GM19372 (cell line): Measurements from ENCODE around the gene LTF.

Source experiments
- ATAC-seq: cut with Tn5 transposase; IDR thresholded peaks from one replicate; pipeline ENCODE4 v1.9.1; 2021; ENCODE audit warnings: mild to moderate bottlenecking, low read depth, moderate library complexity; ENCODE audit not compliant: unreplicated experiment

Gene LTF

DNA sequence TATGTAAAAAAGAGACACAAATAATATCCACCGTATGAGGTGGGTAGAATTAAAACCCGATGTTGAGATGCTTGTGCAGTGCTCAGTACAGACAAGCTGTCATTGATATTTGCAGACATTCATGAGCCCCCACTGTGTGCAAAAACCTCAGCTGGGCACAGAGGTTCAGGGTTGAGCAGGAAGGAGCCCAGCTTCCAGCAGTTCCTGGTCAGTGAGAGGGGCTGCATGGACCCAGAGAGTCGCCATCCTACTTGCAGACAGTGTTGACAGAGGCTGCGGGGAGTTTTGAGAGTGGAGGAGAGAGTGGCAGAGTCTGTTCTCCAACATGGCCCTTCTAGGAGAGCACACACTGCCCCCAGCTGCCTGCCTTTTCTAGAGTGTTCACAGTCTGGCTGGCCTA is 6.1 kb upstream of the LTF start:
- ATAC-seq = no peak

DNA sequence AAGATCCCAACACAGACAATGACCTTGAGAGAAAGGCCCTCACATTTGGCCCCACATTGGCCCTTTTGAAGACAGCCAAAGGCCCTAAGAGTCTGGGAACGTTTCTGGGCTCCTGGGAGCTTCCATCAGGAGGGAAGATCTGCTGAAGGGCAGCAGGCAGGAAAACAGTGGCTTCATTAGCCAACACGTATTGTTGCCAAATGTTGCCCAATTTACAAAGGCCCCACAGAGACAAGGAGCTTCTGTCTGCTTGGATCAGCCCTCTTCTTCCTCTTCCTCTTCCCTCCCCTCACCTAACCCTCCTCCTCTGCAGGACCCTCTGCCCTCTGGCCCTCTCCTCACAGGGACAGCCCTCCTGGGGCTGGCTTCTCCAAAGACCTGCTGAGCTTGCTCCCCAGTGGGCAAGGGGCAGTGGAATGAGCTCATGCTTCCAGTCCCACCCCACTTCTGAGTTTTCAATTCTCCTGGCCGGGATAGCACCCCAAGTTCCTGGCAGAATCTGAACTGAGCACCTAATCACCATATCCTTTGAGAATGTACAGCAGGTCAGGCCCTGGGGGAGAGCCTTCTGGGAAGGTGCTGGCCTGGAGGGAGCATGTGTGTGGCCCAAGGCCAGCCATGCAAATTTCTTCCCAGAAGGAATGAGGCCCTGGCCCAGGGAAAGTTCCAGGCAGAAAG is 5.1 kb upstream of the LTF start:
- ATAC-seq = no peak

DNA sequence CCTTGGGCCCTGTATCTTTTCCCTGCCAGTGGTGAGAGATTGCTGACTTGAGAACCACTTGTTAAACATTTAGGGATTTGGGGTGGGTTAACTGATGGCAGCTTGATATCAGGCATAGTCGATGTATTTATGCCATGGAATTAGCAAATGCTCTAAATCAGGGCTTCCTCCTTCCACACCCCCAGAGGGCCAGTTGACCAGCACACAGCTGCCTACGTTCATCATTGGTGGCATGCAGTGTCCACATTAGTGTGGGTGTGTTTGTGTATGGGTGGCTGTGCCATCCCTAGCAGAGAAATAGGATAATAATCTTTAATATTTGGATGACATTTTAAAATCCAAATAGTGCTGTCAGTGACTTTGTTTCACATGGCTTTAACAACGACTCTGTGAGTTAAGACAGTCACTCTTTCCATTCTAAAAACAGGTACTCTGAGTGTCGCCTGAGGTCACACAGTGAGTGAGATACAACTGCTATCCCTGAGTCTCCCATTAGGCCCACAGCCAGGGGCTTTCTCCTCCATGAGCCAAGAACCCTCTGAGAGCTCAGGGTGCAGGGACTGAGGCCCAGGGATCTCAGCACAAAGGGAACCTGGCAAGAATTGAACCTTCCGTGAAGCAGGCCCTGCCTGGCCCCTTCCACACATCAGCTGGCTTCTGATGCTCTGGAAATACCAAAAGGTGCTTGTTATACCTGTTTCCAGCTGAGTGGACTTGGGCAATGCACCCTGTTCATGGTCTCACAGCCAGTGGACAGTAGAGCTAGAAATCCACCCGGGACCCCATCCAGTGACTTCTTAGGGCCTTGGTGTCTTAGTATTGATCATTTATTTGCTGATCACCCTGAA is 4.3 kb upstream of the LTF start:
- ATAC-seq = no peak

DNA sequence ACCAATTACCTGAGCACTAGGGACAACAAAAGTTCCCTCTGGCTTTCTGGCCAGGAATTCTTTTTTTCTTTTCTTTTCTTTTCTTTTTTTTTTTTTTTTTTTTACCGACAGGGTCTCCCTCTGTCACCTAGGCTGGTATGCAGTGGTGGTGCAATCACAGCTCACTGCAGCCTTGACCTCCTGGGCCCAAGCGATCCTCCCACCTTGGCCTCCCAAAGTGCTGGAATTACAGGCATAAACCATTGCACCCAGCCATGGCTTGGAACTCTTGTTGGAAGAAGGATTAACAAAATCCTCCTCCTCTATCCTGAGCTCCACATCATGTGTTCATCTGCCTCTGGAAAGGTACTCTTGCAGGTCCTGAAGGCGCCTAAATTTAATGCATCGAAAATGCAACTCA is 2.9 kb upstream of the LTF start:
- ATAC-seq = no peak

DNA sequence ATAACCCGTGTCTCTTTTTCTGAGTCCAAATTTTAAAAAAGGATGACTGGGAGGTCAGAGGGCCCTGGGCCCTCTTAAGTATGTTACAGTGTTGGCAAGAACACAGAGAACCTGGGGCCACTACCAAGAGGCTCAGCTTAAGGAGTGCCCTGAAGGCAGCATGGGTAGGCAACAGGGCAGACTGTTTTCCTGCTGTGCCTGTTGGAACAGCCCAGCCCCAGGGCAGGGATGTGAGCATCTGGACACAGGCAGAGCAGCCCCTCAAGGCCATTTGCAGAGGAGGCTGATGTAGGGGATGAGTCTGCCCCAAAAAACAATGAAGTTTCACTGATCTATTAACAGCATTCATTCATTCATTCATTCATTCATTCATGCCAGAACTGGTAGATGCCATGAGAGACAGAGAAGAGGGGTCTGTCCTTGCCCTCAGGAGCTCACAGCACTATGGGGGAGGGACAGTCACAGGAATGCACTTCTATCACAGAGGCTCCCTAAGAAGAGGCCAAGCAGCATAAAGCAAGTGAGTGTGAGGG is 2.2 kb upstream of the LTF start:
- ATAC-seq = no peak

DNA sequence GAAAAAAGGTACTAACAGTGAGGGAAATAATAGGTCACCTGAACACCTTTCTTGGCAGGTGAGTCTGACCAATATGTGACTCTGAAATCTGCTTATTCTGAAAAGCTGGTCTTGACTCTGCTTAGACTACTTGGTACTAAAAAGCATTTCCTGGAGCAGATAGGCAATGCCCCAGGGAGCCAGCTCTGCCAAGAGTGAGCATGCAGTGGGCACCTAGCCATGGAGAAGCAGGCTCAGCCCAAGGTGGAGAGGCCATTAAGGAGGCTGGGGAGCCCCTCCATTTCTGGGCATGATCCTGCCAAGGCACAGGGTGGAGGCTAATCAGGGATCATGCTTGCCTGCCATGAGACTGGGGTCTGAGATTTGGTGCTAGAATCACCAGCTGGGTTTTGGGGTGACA is 1.6 kb upstream of the LTF start:
- ATAC-seq = no peak

DNA sequence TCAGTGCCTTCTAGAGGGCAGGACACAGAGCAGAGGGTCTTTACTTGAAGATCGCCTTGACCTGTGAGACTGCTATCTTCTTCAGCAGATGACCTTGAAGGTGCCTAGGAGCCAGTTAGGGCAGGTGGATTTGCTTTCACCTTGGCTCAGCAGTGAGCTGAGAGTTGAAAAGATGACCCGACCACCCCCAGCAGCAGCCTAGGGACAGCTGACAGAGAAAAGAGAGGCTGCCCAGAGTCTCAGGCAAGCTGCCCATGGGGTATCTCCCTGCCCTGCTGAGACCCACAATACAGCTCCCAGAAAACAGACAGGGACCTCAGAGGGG is 453 bp upstream of the LTF start:
- no peak for ATAC-seq

DNA sequence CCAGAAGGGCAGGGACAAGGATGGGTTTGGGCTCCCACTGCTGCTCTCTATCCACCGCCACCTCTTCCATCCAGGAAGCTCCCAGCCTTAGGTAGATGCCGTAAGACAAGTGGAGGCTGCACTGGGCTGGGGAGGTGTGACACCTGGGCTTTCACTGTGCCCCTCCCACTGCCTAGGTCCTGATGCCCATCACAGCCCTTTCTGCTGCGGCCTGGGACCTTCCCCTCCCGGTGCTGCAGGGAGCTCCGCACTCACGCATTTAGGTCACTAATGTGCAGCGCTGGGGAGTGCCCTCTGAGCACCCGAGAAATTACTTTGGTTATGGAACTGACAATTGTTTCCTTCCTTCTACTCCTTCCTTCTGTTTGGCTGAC is 850 bp downstream of the LTF start:
- no peak for ATAC-seq

DNA sequence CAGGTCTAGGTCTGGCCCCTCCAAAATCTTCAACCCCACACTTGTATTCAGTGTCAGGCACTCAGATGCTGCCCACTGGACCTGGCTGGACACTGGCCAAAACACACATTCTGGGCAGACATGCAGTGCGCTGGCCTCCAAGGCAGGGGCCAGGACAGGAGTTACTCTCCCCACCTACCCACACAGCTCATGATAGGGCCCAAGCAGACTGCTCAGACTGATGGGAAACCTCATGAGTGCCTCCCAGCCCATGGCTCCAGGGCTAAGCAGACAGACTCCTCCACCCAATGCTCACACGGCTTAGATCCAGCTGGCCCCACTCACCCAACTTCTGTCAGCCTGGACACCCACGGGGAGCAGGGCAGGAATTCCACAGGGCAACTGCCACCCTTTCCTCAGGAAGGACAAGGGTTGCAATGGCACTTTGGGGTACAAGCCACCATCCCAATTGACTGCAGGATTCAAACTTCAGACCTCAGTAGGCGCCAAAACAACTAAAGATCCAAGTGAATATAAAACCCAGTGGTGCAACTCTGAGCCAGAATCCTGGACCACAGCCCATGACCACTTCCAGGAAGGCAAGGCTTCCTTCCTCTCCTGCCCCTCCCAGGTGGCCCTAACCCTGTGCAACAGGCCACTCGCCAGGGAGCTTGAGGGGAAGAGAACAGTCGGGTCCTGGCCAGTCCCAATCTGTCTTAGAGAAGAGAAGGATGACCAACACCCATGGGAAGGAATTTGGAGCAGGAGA is 1.4 kb downstream of the LTF start:
- ATAC-seq = no peak

DNA sequence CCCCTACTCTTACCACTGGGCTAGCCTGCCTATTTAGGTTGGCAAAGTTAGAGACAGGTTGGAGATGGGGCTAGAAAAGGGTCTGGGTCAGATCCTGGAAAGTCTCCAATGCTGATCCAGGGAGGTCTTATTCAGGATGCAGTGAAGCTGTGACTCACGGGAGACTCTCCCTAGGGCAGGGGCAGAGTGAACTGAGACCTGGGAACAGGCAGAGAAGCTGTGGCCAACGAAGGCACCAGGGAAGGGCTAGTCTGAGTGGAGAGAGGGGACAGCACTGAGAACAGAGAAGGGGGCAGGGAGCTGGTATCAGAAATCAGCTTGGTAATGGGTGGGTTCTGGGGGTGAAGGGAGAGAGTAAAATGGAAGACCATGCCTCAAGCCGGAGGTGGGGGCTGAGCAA is 2.2 kb downstream of the LTF start:
- ATAC-seq = no peak

DNA sequence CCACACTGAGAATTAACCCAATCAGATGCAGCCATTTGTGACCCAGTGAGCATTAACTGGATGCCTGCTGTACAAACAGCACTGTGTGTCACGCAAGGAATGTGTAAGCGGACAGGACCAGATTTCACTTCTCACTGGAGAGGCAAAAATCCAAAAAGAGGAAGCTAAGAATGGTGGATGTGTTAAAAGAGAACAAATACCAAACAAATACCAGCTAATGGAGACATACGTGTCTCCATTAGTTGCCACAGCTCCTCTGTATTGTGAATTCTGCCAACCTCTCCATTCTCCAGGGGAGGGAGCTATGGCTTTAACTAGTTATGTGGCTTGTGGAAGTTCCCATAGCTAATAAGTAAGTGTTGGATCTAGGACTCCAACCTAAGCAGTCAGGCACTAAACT is 2.6 kb downstream of the LTF start:
- ATAC-seq = no peak

DNA sequence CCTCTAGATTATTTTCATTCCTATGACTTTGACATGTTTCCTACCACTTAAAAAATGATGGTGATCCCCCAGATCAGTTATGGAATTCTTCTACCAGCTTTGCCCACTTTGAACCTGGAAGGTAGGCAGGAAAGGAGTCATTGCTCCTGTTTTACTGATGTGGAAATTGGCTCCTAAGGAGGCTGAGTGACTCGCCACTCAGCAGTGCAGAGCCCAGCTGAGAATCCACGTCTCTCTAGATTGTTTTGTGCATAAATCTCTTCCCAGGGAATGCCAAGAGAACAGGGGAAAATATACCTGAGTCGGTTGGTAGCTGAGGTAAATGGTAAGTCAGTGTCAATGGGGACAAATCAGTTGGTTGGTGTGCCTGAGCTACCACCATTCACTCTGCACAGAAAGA is 4.7 kb downstream of the LTF start:
- no peak for ATAC-seq

DNA sequence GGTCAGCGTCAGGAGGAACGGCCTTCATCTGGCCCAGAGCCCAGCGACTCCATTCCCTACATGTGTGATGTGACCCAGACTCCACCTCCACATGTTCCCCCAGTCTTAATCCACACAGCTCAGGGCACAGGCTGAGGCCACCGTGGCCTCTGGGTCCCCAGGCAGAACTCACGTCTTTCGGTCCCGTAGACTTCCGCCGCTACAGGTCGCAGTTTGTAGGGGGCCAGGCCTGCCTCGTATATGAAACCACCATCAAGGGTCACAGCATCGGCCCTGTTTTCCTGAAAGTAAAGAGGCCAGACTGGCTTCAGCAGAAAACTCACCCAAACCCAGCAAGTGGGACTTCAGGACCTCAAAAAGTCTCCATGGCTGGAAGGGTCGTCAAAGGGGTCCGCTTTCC is 8.6 kb downstream of the LTF start:
- ATAC-seq = no peak

DNA sequence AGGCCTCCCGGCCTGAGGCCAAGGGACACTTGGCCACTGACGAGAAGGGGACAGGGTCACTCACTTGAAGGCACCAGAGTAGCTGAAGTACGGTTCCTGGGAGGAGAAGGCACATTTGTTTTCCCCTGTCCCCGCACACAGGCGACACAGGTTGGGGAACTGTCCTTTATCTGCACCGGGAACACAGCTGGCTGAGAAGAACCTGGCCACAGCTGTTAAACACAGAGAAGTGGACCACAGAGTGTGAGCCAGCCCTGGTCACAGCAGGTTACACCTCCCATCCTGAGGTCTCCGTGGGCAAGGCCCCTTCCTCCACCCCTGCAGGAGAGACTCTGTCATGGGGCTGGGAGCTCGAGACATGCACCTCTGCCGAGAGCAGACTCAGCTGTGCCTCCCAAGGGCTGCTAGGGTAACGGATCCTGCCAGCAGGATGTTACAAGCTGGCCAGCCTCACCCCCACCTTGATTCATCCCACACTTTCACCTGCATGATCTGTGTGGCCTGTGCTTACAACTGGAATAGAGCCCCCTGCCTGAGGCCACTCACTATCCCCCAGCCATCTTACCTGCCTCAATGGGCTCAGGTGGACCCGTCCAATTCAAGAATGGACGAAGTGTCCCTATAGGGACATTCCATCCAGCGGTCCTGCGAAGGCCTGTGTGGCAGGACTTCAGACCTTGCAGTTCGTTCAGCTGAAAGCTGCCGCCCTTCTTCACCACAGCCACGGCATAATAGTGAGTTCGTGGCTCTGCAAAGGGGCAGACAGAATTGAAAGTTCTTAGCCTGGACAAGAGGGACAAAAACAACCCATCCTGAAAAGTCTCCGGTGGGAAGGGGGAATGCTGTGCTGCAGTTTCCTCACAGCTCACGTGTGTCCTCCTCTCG is 9.2 kb downstream of the LTF start:
- ATAC-seq = no peak

DNA sequence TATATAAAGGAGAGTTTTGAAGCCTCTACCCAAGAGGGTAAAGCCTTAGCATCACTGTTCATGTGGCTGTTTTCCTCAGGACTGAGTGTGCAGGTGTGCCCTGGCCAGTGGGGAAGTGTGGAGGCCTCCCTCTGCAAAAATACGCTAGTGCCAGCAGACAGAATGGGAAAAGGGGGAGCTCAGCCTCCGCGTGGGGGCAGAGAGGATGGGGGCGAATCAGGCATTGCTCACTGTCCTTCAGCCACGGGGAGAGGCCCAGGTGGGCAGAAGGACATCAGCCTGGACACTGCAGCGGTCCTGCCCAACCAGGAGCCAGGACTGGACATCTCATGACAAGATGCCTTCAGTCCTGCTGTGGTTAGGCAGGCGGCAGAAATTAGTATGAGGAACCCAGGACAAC is 10.1 kb downstream of the LTF start:
- no peak for ATAC-seq

DNA sequence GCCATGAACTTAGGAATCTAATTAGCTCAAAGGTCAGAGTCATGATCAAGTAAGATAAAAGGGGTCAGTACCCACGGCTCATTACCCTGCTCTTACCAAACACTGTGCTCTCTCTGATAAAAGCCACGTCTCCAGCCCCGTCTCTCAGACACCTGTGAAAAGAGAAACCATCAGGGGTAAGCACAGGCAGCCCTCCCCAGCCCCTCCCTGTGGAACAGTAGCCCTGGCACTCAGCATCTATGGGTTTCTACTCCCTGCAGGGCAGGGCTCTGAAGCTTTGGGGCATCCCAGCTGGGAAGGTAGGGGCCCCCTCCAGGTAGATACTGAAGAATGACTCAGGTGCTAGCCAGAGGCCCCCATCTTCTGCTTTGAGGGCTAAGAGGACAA is 10.5 kb downstream of the LTF start:
- ATAC-seq = no peak

DNA sequence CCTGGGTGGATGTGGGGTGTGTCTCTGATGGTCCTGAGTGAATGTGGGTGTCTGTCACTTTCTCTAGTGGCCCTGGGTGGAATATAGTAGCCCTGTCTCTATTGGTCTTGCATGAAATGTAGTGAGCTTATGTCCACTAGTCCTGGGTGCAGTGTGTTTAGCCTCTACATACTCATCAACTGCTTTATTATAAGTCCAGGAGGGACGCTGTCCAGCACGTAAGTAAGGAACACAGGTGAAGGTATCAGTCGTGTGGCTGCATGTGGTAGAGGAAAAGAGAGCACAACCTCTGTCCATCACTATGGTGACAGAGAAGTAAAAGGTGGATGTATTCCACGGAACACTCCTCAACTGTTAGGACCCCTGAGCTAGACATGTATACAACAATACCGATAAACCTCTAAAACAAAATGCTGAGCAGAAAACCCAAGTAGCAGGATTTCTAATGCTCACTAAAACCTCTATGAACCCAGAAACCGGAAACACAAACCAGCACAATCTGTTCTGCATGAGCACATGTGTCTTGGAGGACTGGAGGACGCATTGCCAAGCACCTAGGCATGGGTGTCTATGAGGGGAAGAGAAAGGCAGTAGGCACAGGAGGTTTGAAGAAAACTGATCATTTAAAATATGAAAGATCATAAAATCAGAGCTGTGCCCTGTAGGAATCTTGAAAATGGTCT is 11.0 kb downstream of the LTF start:
- no peak for ATAC-seq

DNA sequence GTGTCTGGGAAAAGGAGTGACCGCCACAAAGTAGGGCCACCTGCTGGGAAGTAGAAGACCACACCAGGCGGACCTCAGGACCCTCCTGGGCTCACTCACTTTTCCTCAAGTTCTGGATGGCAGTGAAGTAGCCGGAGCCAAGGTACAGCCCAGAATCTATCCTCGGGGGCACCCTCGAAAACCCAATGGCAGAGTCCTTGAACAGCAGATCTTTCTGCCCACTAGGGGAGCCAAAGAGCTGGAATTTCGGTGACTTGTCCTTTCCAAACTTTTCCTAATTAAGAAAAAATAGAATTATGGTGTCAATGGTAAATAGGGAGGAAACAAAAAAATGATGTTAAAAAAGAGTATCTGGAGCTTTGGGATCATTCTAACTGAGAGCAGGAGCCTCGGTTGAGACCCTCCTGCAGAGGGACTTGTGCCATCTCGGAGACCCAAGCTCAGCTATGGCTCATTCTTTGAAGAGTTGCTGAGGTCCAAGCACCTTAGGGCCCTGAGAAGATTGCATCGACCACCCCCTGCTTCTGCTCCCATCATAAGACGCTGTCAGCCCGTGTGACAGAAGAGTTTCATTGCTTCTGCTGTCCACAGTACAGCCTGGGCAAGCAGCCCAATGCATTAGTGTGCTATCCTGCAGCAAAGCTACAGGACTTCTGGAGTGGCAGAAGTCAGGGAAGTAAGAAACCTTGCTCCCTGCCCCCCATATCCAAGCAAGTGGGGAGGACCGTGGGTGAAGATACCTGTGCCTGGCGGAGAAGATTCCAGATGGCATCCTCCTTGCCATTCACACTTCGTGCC is 14.8 kb downstream of the LTF start:
- ATAC-seq = no peak

DNA sequence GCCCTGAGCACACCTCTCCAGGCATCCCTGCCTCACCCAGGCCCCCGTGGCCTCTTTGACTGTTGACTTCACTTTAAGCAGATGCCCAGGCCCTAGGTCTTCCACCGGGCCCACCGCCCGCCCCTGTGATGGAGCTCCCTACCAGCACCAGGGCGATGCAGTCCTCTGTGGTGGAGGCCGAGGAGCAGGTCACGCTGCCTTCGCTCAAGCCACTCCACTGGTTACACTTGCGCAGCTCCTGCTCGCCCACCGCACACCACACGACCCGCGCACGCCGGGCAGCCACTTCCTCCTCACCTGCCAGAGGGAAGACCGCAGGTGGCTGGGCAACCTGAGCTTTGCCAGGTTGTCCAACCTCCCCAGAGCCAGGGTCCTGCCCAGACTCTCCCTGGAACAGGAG is 16.0 kb downstream of the LTF start:
- no peak for ATAC-seq
